Measurements from ENCODE around the gene PDGFB.

Gene PDGFB

GRCh38 chr22:39253435-39254070 lies 8.8 kb upstream of the PDGFB start:
- peak; percentile 69 for DNase-seq

- no peak for DNase-seq
Measured at GRCh38 chr22:39252461-39253434, 8.0 kb upstream of the PDGFB start.

- no peak for DNase-seq
Measured at GRCh38 chr22:39251762-39252460, 7.1 kb upstream of the PDGFB start.

DNA sequence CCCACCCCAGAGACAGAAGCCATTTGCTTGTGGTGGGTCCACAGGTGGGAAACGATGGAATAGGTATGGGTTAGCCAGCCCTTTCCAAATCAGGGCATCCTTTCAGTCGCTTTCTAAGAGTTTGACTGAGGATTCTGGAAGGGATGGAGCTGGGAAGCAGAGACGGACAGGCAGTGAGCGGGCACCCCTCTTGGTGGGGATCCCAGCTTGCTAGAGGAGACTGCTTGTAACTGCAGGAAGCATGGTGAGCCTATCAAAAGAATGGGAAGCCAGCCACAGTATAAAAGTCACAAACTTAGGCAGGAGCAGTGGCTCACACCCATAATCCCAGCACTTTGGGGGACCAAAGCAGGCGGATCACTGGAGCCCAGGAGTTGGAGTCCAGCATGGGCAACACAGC lies 6.1 kb upstream of the PDGFB start:
- no peak for DNase-seq

DNA sequence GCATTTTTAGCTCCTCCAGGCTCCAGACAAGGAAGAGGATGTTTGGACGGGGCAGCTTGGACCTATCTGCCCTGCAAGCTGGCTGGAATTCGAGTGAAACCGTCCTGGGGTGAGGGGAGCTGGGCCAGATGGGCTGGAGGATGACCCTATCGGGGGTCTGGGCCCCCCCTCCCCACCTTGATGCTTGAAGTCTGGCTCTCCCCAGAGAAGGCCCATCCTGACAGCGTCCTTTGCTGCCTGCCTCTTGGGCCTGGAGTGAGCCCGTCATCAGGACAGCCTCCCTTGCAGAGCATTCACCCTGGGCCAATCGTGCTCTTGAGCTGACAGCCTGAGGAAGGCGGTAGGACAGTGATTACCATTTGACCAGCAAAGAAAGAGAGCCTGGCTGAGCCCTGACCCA lies 5.3 kb upstream of the PDGFB start:
- DNase-seq, result no peak

GRCh38 chr22:39249086-39249704 lies 4.4 kb upstream of the PDGFB start:
- DNase-seq, result no peak

DNA sequence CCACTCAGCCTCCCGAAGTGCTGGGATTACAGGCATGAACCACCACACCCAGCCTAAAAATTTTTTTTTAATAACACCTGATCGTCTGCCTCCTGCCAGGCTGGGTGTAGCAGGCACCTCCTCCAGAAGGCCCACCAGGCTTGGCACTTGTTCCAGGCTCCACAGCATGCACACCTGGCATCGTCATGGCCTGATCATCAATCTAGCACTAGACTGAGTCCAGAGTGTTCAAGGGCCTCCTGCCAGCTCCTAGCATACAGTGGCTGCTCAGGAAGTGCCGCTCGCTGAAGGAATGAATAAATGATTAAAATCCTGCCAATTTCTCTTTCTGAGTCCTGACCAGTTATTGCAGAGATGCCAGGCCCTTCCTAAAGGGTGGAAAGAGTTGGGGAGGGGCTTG lies 3.5 kb upstream of the PDGFB start:
- no peak for DNase-seq

DNA sequence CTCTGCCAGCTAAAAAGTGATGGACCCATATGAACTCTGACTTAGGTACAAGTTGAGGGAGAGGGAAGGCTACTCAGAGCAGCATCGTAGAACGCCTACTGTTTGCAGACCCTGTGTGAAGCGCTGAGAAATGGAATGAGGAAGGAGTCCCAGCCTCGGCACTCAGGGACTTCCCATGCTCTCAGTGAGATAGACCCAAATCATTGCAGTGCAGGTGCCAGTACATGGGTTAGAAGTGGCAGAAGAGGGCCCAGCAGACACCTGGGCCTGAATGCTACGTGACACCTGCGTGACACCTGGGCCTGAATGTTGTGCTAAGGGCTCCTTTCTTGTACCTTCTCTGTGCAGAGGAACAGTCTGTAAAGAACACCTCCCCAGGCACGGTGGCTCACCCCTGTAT lies 2.6 kb upstream of the PDGFB start:
- no peak for DNase-seq

DNA sequence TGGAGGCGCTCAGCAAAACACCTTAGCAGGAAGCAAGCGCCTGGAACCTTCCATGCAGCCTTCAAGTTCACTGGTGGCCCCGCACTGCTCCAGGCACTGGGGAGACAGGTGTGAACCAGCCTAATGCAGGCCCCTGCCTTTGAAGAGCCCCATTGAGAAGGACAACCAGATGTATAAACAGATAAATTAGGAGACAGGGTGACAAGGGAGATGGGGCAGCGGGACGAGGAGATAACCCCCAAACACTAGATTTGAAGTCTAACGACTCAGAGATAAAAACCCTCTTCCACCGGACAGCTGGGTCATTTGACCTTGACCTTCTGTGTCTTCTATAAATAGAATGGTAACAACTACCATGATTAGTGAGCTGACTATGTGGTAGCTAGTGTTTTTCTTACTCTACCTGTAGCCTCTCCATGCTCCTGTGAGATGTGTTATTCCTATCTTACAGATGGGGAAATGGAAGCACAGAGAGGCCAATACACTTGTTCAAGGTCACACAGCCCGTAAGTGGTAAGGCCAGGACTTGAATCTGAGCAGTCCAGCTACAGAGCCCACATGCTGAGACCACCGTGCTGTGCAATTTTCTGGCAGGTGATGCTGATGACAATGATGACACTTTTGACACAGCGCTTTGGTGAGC lies 2.0 kb upstream of the PDGFB start:
- no peak for DNase-seq

GRCh38 chr22:39246217-39246616 lies 1.4 kb upstream of the PDGFB start:
- DNase-seq, result no peak

DNA sequence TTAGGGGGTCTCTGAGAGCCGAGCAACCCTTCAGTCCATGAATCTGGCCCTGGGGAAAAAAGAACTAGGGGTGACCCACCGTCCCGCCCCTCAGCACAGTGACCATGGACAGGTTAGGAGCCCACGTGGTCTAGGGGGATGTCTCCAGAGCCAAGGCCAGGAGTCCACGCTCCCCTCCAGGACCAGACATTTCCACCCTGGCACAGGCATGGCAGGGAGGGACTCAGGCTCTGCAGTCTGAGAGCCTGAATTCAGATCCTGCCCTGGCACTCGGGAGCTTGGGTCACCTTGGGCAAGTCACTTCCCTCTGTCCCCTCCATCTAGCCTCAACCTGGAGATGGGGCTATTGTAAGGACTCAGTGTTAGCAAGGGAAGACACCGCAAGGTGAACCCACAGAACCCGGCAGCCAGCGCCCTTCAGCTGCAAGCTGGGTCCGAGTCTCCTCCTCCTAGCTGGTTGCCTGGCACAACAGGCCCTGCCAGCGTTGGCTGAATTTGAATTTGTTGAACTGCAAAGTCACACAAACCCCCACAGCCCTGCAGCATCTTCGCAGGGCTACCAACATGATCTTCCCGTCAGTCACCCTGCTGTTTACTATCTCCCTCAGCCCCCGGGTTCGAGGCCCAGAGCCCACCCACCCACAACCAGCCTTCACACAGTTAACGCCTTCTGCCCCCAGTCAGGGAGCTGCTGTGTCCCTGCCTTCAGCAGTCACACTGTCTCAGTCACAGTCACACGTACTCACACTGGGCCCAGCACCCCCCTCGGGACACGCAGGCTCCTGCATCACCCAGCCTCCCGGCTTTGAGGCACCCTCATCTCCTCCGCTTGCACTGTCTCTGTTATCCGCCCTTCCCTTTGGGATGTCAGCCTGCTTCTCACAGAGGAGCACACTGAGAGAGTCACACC lies 603 bp upstream of the PDGFB start:
- no peak for DNase-seq

DNA sequence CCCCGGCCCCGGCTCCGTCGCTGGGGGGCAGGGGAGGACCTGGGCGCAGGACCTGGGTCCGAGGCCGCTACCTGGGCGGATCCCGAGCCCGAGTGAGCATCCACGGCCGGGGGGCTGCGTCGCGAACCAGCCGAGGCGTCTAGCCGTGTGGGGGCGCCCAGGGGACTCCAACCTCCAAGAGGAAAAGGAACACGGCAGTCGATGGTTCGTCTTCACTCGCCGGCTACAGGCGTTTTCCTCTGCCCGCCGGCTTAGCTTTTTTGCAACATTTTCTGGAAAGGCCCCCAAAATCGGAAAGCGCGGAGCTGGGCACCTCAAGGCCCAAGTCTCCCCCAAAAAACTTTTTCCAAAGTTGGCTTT lies 666 bp downstream of the PDGFB start:
- DNase-seq, result peak; percentile 17

DNA sequence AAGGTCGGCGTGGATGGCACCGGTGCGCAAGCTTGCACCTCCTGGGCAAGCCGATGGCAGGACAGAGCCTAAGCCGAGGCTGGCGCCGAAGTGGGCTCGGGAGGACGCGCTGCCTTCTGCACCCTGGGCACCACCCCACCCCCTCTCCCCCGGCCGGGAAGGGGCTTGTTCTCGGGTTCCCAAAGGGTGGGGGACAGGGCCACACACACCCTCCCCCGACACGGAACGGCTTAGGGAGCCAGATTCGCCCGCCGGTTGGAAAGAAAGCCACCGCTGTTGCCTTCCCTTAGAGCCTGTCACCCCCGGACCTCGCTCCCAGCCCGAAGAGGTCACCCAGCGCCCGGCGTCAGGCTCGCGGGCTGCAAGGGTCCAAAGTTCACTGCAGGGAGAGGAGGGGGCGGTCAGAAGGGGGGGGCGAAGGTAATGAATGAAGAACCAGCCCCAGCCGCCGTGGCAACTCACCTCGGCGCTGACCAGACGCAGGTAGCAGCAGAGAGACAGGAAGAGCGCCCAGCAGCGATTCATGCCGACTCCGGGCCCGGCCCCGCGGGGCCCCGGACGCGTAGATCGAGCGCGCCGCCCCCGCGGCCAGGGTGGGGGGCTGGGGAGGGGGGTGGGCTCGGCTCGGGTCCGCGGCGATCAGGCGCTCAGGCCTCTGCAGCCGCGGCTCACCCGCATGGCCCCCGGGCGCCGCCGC lies 1.2 kb downstream of the PDGFB start:
- DNase-seq, result peak; percentile 21

DNA sequence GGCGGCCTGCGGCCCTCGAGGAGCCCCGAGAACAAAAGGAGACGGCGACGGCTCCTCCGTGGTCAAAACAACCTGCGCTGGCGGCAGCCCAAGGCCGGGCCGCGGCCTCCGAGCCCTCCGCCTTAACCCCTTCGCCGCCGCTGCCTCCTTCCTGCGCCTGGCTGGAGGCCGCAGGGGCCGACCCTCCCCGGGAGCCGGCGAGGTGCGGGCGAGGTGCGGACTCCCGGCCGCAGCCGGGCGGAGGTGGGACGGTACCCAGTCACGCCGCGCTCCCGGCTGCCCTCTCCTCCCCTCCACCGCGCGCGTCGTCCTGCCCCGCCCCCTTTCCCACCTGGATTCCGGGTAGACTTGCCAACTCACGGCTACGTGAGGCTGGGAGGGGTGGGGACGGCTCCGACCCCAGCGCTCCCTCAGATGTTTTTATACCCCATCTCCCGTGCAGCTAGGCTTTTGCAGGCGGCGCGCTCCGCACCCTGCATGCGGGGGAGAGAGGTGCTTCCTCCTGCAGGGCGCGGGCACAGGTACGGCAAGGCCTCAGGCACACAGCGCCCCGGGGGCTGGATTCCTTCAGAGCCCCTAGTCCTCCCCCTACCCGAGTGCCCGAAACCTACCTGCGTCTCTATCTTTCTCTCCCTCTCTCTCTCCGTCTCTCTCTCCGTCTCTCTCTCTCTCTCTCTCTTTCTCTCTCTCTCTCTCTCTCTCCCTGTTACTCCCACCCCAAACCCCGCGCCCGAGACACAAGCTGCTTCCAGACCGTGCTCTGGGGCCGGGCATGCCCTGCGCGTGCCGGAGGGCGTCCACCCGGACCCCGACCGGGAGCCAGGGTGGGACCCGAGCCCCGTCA lies 2.0 kb downstream of the PDGFB start:
- DNase-seq, result peak; percentile 47

GRCh38 chr22:39241794-39242594 lies 2.8 kb downstream of the PDGFB start:
- DNase-seq, result no peak

GRCh38 chr22:39240831-39241793 lies 3.7 kb downstream of the PDGFB start:
- no peak for DNase-seq

- DNase-seq, result peak; percentile 86
Measured at GRCh38 chr22:39239561-39240423, 5.0 kb downstream of the PDGFB start.
